Esophagus muscularis mucosa (tissue), 4 donors: Measurements from ENCODE around the gene ZNF560. TPM values are rescaled to one million over a fixed set of nuclear protein-coding genes. Genes with fewer than 3 reads are reported as not detected.

ENCODE experiments used
- total RNA-seq, 4 donors: library from RNA; depleted of rRNA; stranded (reverse); fragments of >200 nt; gene quantifications; one replicate each; pipeline versions ENCODE4 v1.1.0 to v1.2.1, GENCODE V29; 2016

ZNF560 gene
- total RNA-seq, 4 donors from 2014 or later: not detected

Other genes with a start within 250 kb of the ZNF560 start
- not detected for gene OR7E24, start 247.7 kb downstream of the ZNF560 start, total RNA-seq
- 10 to 100 TPM; 14.2 to 19.1 (median 14.8) TPM for gene ZNF699, start 188.8 kb downstream of the ZNF560 start, total RNA-seq
- gene ZNF559, start 174.4 kb downstream of the ZNF560 start, total RNA-seq: 10 to 100 TPM in 3 of 4 donors, 1 to 10 TPM in 1; 8.8 to 18.9 (median 18.6) TPM
- gene ZNF177, start 135.6 kb downstream of the ZNF560 start, total RNA-seq: 1 to 10 TPM; 2.1 to 4.5 (median 3.0) TPM
- gene ZNF266, start 63.0 kb downstream of the ZNF560 start, total RNA-seq: 10 to 100 TPM; 12.0 to 18.1 (median 16.6) TPM
- gene ZNF426, start 40.0 kb upstream of the ZNF560 start, total RNA-seq: 10 to 100 TPM; 13.7 to 19.4 (median 17.5) TPM
- 10 to 100 TPM; 18.3 to 31.1 (median 25.5) TPM for gene ZNF121, start 85.9 kb upstream of the ZNF560 start, total RNA-seq
- 10 to 100 TPM; 26.8 to 40.3 (median 35.8) TPM for gene ZNF561, start 122.6 kb upstream of the ZNF560 start, total RNA-seq
- gene ZNF562, start 176.5 kb upstream of the ZNF560 start, total RNA-seq: 10 to 100 TPM; 22.8 to 30.3 (median 27.2) TPM